Sigmoid colon (tissue), 7 donors: ENCODE results near the gene ERVK3-1. TPM values are rescaled to one million over a fixed set of nuclear protein-coding genes. Genes with fewer than 3 reads are reported as not detected.

ENCODE experiments used
- DNase-seq: peaks from one replicate; pipeline ENCODE4 v3.0.0-alpha.2; 2019
- H3K27ac ChIP-seq, 4 donors: fragments of 200-600 bp; sonication (generic); one replicate each; pipeline ENCODE4 v1.5.1; 2016 to 2019; ENCODE audit warnings: mild to moderate bottlenecking in 1 of 4
- H3K27me3 ChIP-seq, 3 donors: fragments of 200-600 bp; sonication (generic); one replicate each; pipeline ENCODE4 v1.5.1; 2019; ENCODE audit warnings: mild to moderate bottlenecking in 1 of 3
- H3K36me3 ChIP-seq, 4 donors: fragments of 200-600 bp; sonication (generic); one replicate each; pipeline ENCODE4 v1.5.1; 2016 to 2019
- H3K4me1 ChIP-seq, 4 donors: fragments of 200-600 bp; sonication (generic); one replicate each; pipeline ENCODE4 v1.5.1; 2017 to 2019
- H3K4me3 ChIP-seq, 4 donors: fragments of 200-600 bp; sonication (generic); one replicate each; pipeline ENCODE4 v1.5.1; 2017 to 2019; ENCODE audit warnings: mild to moderate bottlenecking in 2 of 4, moderate library complexity in 1 of 4
- H3K9me3 ChIP-seq, 4 donors: fragments of 200-600 bp in 3 of 4; sonication (generic) in 3 of 4; one replicate each; pipeline versions ENCODE4 v1.5.1 to v1.6.1; 2013 to 2019
- CTCF ChIP-seq, 4 experiments: fragments of 450-650 bp in 3 of 4; fragments of 200-600 bp in 1 of 4; IDR thresholded peaks; one replicate each; pipeline ENCODE4 v1.5.1; 2016 to 2019; ENCODE audit warnings: antibody characterized with exemption in 4 of 4, mild to moderate bottlenecking in 3 of 4, moderate library complexity in 2 of 4
- EP300 ChIP-seq, 4 donors: sonication (generic); formaldehyde crosslinking; IDR thresholded peaks; one replicate each; pipeline ENCODE4 v1.6.1; 2017; ENCODE audit warnings: antibody characterized with exemption in 4 of 4
- POLR2A ChIP-seq, 2 donors: fragments of 450-650 bp; IDR thresholded peaks; one replicate each; pipeline ENCODE4 v1.6.1; 2016; ENCODE audit warnings: antibody characterized with exemption in 2 of 2, mild to moderate bottlenecking in 2 of 2, moderate library complexity in 2 of 2
- POLR2AphosphoS5 ChIP-seq, 4 donors: sonication (generic); formaldehyde crosslinking; IDR thresholded peaks; one replicate each; pipeline ENCODE4 v1.6.1; 2017; ENCODE audit warnings: antibody characterized with exemption in 4 of 4
- WGBS, 2 donors: extraction: QIAGEN DNeasy Blood & Tissue Kit; methylation state at CpG; one replicate each; pipeline ENCODE4 v1.1.7; 2013; 5-methylcytosine and 5-hydroxymethylcytosine counted together
- intact Hi-C: fragments of 100-400 bp; cut with DNase I; formaldehyde crosslinking; loops from one replicate; pipeline ENCODE4 v1.15.1; 2023
- polyA plus RNA-seq, 3 donors: library from polyadenylated mRNA; stranded (reverse); fragments of 200-250 nt; gene quantifications; one replicate each; pipeline ENCODE4 v1.2.3, GENCODE V29; 2013
- total RNA-seq, 4 donors: library from RNA; depleted of rRNA; stranded (reverse); fragments of >200 nt; gene quantifications; one replicate each; pipeline ENCODE4 v1.1.0, GENCODE V29; 2016
- donor health status: healthy with polysubstance abuse.
- donor health status: Bipolar disorder and iron deficiency.
- donor health status: healthy.

ERVK3-1 gene
- total and polyA plus RNA-seq, 7 donors, result 23.6 to 49.4 (median 41.7) TPM

GRCh38 chr19:58351990-58352755, 47.0 kb downstream of the ERVK3-1 start:
- no peak for TF ChIP-seq EP300 (IDR thresholded peaks at IDR 0.05)
- no peak overlapping the region for H3K4me3 ChIP-seq
- H3K9me3 ChIP-seq, result no peaks in the 10 kb centered on the region
- H3K4me1 ChIP-seq, result peaks cover 0 to 33% (median 22%) of the 10 kb centered on the region in 4 donors
- no peak for DNase-seq
- no peak overlapping the region for H3K27ac ChIP-seq
- peaks cover 46 to 100% (median 93%) of the 10 kb centered on the region in 3 donors for H3K27me3 ChIP-seq
- H3K36me3 ChIP-seq, result no peaks in the 10 kb centered on the region
- WGBS, 2 donors, result 86 to 90% methylated on average over 23 of the region's 23 CpGs
- intact Hi-C loops, result no loop called here

GRCh38 chr19:58352760-58353671, 47.8 kb downstream of the ERVK3-1 start, which contains the start of gene A1BG:
A1BG (minus strand) TSS chr19:58353492; CDS start chr19:58353437, 55 bp downstream.
- H3K4me1 ChIP-seq, result peaks cover 0 to 31% (median 22%) of the 10 kb centered on the region in 4 donors
- no peak within 1 kb of the TSS for H3K4me3 ChIP-seq
- TF ChIP-seq POLR2A (IDR thresholded peaks at IDR 0.05), result no peak
- no peak for TF ChIP-seq POLR2AphosphoS5 (IDR thresholded peaks at IDR 0.05)
- TF ChIP-seq EP300 (IDR thresholded peaks at IDR 0.05), result no peak
- no peak for TF ChIP-seq CTCF (IDR thresholded peaks at IDR 0.05)
- no peaks in the 10 kb centered on the region for H3K36me3 ChIP-seq
- no peak within 1 kb of the TSS for H3K27ac ChIP-seq
- intact Hi-C loops, result no loop called here
- no peak for DNase-seq
- no peaks in the 10 kb centered on the region for H3K9me3 ChIP-seq
- WGBS, 2 donors, result 78 to 85% methylated on average over 26 of the region's 26 CpGs
- H3K27me3 ChIP-seq, result peaks cover 38 to 94% (median 87%) of the 10 kb centered on the region in 3 donors

- WGBS, 2 donors, result 86 to 93% methylated on average over 15 of the region's 15 CpGs
- intact Hi-C loops, result no loop called here
- H3K4me3 ChIP-seq, result no peak overlapping the region
- TF ChIP-seq EP300 (IDR thresholded peaks at IDR 0.05) (no peak), POLR2AphosphoS5 (IDR thresholded peaks at IDR 0.05) (no peak), POLR2A (IDR thresholded peaks at IDR 0.05) (no peak)
- no peak for DNase-seq
- H3K27me3 ChIP-seq, result peaks cover 35 to 85% (median 83%) of the 10 kb centered on the region in 3 donors
- no peaks in the 10 kb centered on the region for H3K9me3 ChIP-seq
- no peaks in the 10 kb centered on the region for H3K36me3 ChIP-seq
- H3K4me1 ChIP-seq, result peaks cover 0 to 31% (median 22%) of the 10 kb centered on the region in 4 donors
- no peak overlapping the region for H3K27ac ChIP-seq
These were observed 48.7 kb downstream of the ERVK3-1 start for GRCh38 chr19:58353717-58354477.

GRCh38 chr19:58354478-58355030, 49.4 kb downstream of the ERVK3-1 start:
- H3K27me3 ChIP-seq, result peaks cover 35 to 79% (median 77%) of the 10 kb centered on the region in 3 donors
- WGBS, 2 donors, result 82 to 84% methylated on average over 6 of the region's 6 CpGs

More at GRCh38 chr19:58354478-58355030, 49.4 kb downstream of the ERVK3-1 start:
- no peak overlapping the region for H3K27ac ChIP-seq
- intact Hi-C loops, result no loop called here
- H3K4me1 ChIP-seq, result peaks cover 0 to 31% (median 22%) of the 10 kb centered on the region in 4 donors
- no peak for DNase-seq
- H3K4me3 ChIP-seq, result no peak overlapping the region
- no peaks in the 10 kb centered on the region for H3K9me3 ChIP-seq
- no peaks in the 10 kb centered on the region for H3K36me3 ChIP-seq
- TF ChIP-seq CTCF (IDR thresholded peaks at IDR 0.05) (no peak), EP300 (IDR thresholded peaks at IDR 0.05) (no peak), POLR2A (IDR thresholded peaks at IDR 0.05) (no peak), POLR2AphosphoS5 (IDR thresholded peaks at IDR 0.05) (no peak)
